ENCODE data around the gene RMND1. TPM values are rescaled to one million over a fixed set of nuclear protein-coding genes. Genes with fewer than 3 reads are reported as not detected.

Gene RMND1
- total RNA-seq, 1 experiment from 2014 or later, result 19.3 TPM

Other genes starting within 250 kb of the RMND1 start
- 9.2 and 12.6 TPM in 2 replicates for gene AKAP12, start 212.2 kb downstream of the RMND1 start, total RNA-seq (2021)
- 7.3 and 8.9 TPM in 2 replicates for gene ZBTB2, start 60.6 kb downstream of the RMND1 start, total RNA-seq (2021)
- 0.98 and 1.6 TPM in 2 replicates for gene CCDC170, start 41.9 kb upstream of the RMND1 start, total RNA-seq (2021)

All from PC-9 (cell line).